Epithelial cell of umbilical artery (primary cell): Measurements from ENCODE around the gene BEX5. TPM values are rescaled to one million over a fixed set of nuclear protein-coding genes. Genes with fewer than 3 reads are reported as not detected.

ENCODE experiments used
- total RNA-seq: library from RNA; depleted of rRNA; stranded (reverse); fragments of >200 nt; gene quantifications from 2 replicates; pipeline ENCODE4 v1.2.3, GENCODE V29; 2014

Gene BEX5
- 5.5 and 6.5 TPM in 2 replicates for total RNA-seq

DNA sequence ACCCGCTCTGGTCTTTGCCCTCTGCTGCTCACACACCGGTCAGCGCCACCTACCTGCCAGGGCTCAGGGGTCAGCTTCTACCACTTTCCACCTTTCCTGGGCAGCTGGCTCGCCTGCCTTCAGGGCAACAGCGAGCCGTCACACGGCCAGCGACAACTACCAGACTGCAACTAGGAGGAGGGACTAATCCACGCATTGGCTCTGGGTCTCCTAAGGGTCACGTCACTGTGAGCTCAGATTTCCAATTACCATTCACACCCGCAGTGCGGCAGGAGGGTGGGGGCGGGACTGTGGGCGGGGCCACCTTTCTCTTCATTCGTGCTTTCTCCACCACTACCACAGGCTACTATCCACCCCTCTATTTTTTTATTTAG is at the start of gene BEX5:
TSS of gene BEX5 (minus strand) at position 172 of the 374 bp plus-strand sequence. CDS start 1,712 bp downstream, outside the sequence.

DNA sequence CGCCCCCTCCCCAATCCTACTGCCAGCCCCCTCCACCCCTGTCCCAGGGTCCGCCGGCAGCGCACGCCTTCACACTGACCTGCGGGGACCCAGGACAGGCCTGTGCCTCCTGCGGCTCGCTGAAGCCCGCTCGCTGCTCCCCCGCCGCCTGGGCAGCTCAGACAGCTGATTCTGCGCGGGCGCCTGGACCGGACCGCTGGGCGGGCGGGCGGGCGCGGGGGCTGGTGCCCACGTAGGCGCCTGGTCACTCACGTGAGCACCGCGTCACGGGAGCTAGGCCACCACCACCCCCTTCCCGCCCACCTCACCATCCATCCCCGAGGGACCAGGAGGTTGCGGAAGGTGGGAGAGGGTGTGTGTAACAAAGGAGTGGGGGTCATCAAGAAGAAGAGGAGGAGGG is 13.5 kb downstream of the BEX5 start, which contains the start of gene TCEAL6:
TSS of gene TCEAL6 (minus strand) at position 208 of the 400 bp plus-strand sequence.

DNA sequence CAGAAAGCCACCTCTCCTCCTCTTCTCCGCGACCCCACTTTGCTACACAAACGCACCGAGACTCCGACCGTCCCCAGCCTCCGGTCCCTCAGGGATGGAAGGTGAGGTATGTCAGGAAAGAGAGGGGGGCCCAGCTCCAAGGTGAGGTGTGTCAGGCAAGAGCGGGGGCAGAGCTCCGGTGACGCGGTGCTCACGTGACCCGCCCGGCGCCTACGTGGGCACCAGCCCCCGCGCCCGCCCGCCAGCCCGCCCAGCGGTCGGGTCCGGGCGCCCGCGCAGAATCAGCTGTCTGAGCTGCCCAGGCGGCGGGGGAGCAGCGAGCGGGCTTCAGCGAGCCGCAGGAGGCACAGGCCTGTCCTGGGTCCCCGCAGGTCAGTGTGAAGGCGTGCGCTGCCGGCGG is 30.3 kb downstream of the BEX5 start, which contains the start of gene TCEAL2:
TSS of gene TCEAL2 (plus strand) at position 244 of the 400 bp plus-strand sequence. CDS start 1,152 bp downstream, outside the sequence.

Other genes with a start within 250 kb of the BEX5 start
- gene ZMAT1, start 223.9 kb downstream of the BEX5 start, total RNA-seq = 0.97 and 1.5 TPM in 2 replicates
- not detected in 2 replicates for gene TCEAL2, start 30.3 kb downstream of the BEX5 start, total RNA-seq
- not detected in 2 replicates for gene TCEAL6, start 13.5 kb downstream of the BEX5 start, total RNA-seq
- gene TCP11X1, start 59.3 kb upstream of the BEX5 start, total RNA-seq = not detected in 2 replicates
- gene NXF2, start 91.2 kb upstream of the BEX5 start, total RNA-seq = not detected in 2 replicates